ENCODE results near the gene SYNPO.

DNA sequence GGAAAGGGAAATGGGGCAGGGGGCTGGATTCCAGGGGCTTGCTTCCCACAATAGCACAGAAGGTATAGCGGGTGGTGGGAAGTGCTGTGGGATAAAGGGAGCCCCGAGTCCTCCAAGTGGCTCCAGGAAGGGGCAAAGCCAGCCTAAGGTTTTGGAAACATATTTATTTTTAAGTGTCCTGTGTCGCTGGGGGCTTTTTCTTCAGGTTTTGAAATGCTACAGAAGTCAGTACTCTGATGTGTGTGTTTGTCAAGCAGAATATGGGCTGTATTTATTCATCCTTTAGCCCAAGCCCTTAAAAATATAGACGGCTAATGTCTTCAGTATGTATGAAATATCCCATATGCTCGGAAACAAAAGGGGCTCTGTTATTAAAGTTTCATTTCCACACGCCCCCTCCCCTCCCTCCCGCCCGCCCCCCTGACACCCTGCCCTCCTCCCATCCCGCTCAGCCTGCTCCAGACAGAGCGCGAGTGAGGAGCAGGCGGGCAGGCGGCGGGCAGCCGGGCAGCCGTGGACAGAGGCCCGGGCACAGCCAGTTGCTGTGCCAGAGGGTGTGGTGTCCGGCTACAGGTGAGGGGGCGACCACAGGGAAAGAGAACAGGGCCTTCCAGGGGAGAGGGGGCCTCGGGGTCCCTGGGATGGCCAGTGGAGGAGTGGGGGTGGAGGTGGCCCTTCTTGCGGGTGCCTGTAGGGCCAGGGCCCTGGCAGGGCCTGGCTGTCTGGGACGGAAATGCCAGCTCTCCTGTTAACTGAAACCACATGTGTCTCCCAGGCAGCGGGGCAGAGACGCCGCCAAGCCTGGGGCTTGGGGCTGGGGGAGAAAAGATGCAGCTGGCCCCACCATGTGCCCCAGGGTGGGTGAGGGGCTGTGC, 39.6 kb upstream of the SYNPO start:
- TF ChIP-seq SUZ12 (IDR thresholded peaks at IDR 0.05) (no peak), SP1 (IDR thresholded peaks at IDR 0.05) (no peak), HDGF (IDR thresholded peaks at IDR 0.05; ENCODE audit: borderline replicate concordance) (no peak), FOXK2 (IDR thresholded peaks at IDR 0.05) (no peak), LEF1 (IDR thresholded peaks at IDR 0.05; ENCODE audit: borderline replicate concordance) (no peak), ELF4 (IDR thresholded peaks at IDR 0.05) (no peak), FOXA1 (IDR thresholded peaks at IDR 0.05) (no peak), TARDBP (IDR thresholded peaks at IDR 0.05) (no peak), NFRKB (IDR thresholded peaks at IDR 0.05) (no peak), ARNT (IDR thresholded peaks at IDR 0.05) (no peak), BHLHE40 (IDR thresholded peaks at IDR 0.05; ENCODE audit: borderline replicate concordance) (no peak)
- TF ChIP-seq, protein P1, sequence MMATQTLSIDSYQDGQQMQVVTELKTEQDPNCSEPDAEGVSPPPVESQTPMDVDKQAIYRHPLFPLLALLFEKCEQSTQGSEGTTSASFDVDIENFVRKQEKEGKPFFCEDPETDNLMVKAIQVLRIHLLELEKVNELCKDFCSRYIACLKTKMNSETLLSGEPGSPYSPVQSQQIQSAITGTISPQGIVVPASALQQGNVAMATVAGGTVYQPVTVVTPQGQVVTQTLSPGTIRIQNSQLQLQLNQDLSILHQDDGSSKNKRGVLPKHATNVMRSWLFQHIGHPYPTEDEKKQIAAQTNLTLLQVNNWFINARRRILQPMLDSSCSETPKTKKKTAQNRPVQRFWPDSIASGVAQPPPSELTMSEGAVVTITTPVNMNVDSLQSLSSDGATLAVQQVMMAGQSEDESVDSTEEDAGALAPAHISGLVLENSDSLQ (IDR thresholded peaks at IDR 0.05): no peak
